NB4 (cell line): ENCODE results near the gene HSF2.

ENCODE experiments used
- CTCF ChIP-seq: IDR thresholded peaks from one replicate; pipeline ENCODE4 v1.5.1; 2012; ENCODE audit warnings: low read depth, low read length
- MAX ChIP-seq: IDR thresholded peaks from 2 replicates; pipeline ENCODE4 v1.6.1; 2011; ENCODE audit warnings: low read depth, low read length
- MYC ChIP-seq: IDR thresholded peaks from 2 replicates; pipeline ENCODE4 v1.6.1; 2011; ENCODE audit warnings: low read depth, low read length
- POLR2A ChIP-seq: IDR thresholded peaks from 2 replicates; pipeline ENCODE4 v1.6.1; 2011; ENCODE audit warnings: mild to moderate bottlenecking; ENCODE audit not compliant: insufficient read length; ENCODE audit errors: extremely low read depth

- TF ChIP-seq POLR2A (no peak), CTCF (no peak), MAX (no peak), MYC (no peak)
Observed at GRCh38 chr6:122406187-122406586, 6.7 kb downstream of the HSF2 start.
